ENCODE data around the gene LRP1-AS.

Gene LRP1-AS

GRCh38 chr12:57187222-57188089 is 40.0 kb upstream of the LRP1-AS start:
- Histone ChIP-seq H3K4me3 (ENCODE audit: low read length) (no peak overlapping the region), H3K9me3 (replicated peaks; ENCODE audit: insufficient read depth, low read length) (no peaks in the 10 kb centered on the region), H4K20me1 (ENCODE audit: insufficient read depth, low read length) (no peaks in the 10 kb centered on the region), H3F3A (ENCODE audit: insufficient read depth, low read length) (no peaks in the 10 kb centered on the region), H2AFZ (ENCODE audit: low read length) (no peak overlapping the region), H3K4me1 (ENCODE audit: low read length) (peaks cover 3% of the 10 kb centered on the region; the same call in 1 of the 2 replicates), H3K27me3 (replicated peaks; ENCODE audit: insufficient read depth, low read length) (peaks cover 65% of the 10 kb centered on the region), H3K9me2 (replicated peaks; ENCODE audit: insufficient read depth, low read length) (no peaks in the 10 kb centered on the region), H3K9ac (ENCODE audit: low read length) (no peak overlapping the region), H3K27ac (ENCODE audit: low read length) (no peak overlapping the region), H3K79me2 (ENCODE audit: low read length) (no peaks in the 10 kb centered on the region), H3K36me3 (replicated peaks; ENCODE audit: insufficient read depth, low read length) (no peaks in the 10 kb centered on the region), H3K4me2 (ENCODE audit: low read depth, low read length) (no peak overlapping the region)
- TF ChIP-seq EZH2phosphoT487 (IDR thresholded peaks at IDR 0.05; ENCODE audit: low read length): no peak
- no peak for TF ChIP-seq EZH2 (optimal IDR thresholded peaks at IDR 0.05; ENCODE audit: low read depth, low read length)
- TF ChIP-seq, protein P1, sequence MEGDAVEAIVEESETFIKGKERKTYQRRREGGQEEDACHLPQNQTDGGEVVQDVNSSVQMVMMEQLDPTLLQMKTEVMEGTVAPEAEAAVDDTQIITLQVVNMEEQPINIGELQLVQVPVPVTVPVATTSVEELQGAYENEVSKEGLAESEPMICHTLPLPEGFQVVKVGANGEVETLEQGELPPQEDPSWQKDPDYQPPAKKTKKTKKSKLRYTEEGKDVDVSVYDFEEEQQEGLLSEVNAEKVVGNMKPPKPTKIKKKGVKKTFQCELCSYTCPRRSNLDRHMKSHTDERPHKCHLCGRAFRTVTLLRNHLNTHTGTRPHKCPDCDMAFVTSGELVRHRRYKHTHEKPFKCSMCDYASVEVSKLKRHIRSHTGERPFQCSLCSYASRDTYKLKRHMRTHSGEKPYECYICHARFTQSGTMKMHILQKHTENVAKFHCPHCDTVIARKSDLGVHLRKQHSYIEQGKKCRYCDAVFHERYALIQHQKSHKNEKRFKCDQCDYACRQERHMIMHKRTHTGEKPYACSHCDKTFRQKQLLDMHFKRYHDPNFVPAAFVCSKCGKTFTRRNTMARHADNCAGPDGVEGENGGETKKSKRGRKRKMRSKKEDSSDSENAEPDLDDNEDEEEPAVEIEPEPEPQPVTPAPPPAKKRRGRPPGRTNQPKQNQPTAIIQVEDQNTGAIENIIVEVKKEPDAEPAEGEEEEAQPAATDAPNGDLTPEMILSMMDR (IDR thresholded peaks at IDR 0.05; ENCODE audit: low read length): no peak
- DNase-seq: no peak

GRCh38 chr12:57185906-57186508 is 38.6 kb upstream of the LRP1-AS start:
- no peak overlapping the region for H3K9ac ChIP-seq (ENCODE audit: low read length)

DNA sequence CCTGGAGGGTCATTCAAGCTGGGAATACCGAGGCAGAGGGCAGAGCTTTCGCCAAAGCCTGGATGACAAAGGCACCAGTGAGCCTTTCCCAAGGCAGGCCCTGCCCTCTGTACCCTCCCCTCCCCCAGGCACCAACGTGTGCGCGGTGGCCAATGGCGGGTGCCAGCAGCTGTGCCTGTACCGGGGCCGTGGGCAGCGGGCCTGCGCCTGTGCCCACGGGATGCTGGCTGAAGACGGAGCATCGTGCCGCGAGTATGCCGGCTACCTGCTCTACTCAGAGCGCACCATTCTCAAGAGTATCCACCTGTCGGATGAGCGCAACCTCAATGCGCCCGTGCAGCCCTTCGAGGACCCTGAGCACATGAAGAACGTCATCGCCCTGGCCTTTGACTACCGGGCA is 38.0 kb upstream of the LRP1-AS start:
- Histone ChIP-seq H3K9me3 (replicated peaks; ENCODE audit: insufficient read depth, low read length) (no peaks in the 10 kb centered on the region), H3K4me1 (ENCODE audit: low read length) (peaks cover 3% of the 10 kb centered on the region; the same call in 1 of the 2 replicates), H3K27me3 (replicated peaks; ENCODE audit: insufficient read depth, low read length) (peaks cover 75% of the 10 kb centered on the region), H4K20me1 (ENCODE audit: insufficient read depth, low read length) (no peaks in the 10 kb centered on the region), H3K9ac (ENCODE audit: low read length) (no peak overlapping the region), H2AFZ (ENCODE audit: low read length) (no peak overlapping the region), H3K79me2 (ENCODE audit: low read length) (no peaks in the 10 kb centered on the region), H3K36me3 (replicated peaks; ENCODE audit: insufficient read depth, low read length) (no peaks in the 10 kb centered on the region), H3F3A (ENCODE audit: insufficient read depth, low read length) (no peaks in the 10 kb centered on the region), H3K4me2 (ENCODE audit: low read depth, low read length) (no peak overlapping the region), H3K9me2 (replicated peaks; ENCODE audit: insufficient read depth, low read length) (no peaks in the 10 kb centered on the region), H3K4me3 (ENCODE audit: low read length) (no peak overlapping the region), H3K27ac (ENCODE audit: low read length) (no peak overlapping the region)
- TF ChIP-seq, protein P1 (IDR thresholded peaks at IDR 0.05; ENCODE audit: low read length): no peak
- TF ChIP-seq EZH2phosphoT487 (IDR thresholded peaks at IDR 0.05; ENCODE audit: low read length) (no peak), EZH2 (optimal IDR thresholded peaks at IDR 0.05; ENCODE audit: low read depth, low read length) (no peak)
- DNase-seq: no peak

More at GRCh38 chr12:57185906-57186508, 38.6 kb upstream of the LRP1-AS start:
- Histone ChIP-seq H3K4me3 (ENCODE audit: low read length) (no peak overlapping the region), H2AFZ (ENCODE audit: low read length) (no peak overlapping the region), H3K27me3 (replicated peaks; ENCODE audit: insufficient read depth, low read length) (peaks cover 69% of the 10 kb centered on the region), H3K4me1 (ENCODE audit: low read length) (peaks cover 3% of the 10 kb centered on the region; the same call in 1 of the 2 replicates), H3K9me2 (replicated peaks; ENCODE audit: insufficient read depth, low read length) (no peaks in the 10 kb centered on the region), H3K4me2 (ENCODE audit: low read depth, low read length) (no peak overlapping the region), H3K79me2 (ENCODE audit: low read length) (no peaks in the 10 kb centered on the region), H3K36me3 (replicated peaks; ENCODE audit: insufficient read depth, low read length) (no peaks in the 10 kb centered on the region), H4K20me1 (ENCODE audit: insufficient read depth, low read length) (no peaks in the 10 kb centered on the region), H3K9me3 (replicated peaks; ENCODE audit: insufficient read depth, low read length) (no peaks in the 10 kb centered on the region), H3F3A (ENCODE audit: insufficient read depth, low read length) (no peaks in the 10 kb centered on the region), H3K27ac (ENCODE audit: low read length) (no peak overlapping the region)
- TF ChIP-seq, protein P1 (IDR thresholded peaks at IDR 0.05; ENCODE audit: low read length): no peak
- no peak for TF ChIP-seq EZH2phosphoT487 (IDR thresholded peaks at IDR 0.05; ENCODE audit: low read length)
- TF ChIP-seq EZH2 (optimal IDR thresholded peaks at IDR 0.05; ENCODE audit: low read depth, low read length): no peak
- no peak for DNase-seq

Data from MM.1S (cell line).